GM23338 (cell line): Measurements from ENCODE around the gene OSCAR. TPM values are rescaled to one million over a fixed set of nuclear protein-coding genes. Genes with fewer than 3 reads are reported as not detected.

Experiments
- ATAC-seq: fragments of 200-7000 bp; cut with Tn5 transposase; 3 replicates; pipeline ENCODE4 v1.9.1; 2020
- DNase-seq: peaks from one replicate; pipeline ENCODE4 v3.0.0-alpha.2; 2015; ENCODE audit warnings: low spot score
- H2AFZ ChIP-seq: fragments of 200-600 bp; sonication (generic); 2 replicates; pipeline ENCODE4 v1.8.0; 2016; ENCODE audit warnings: antibody characterized with exemption, mild to moderate bottlenecking, moderate library complexity
- H3F3A ChIP-seq: fragments of 200-600 bp; sonication (generic); replicated peaks from 2 replicates; pipeline ENCODE4 v1.8.0; 2017; ENCODE audit warnings: antibody characterized with exemption, mixed run types, low read depth
- H3K27ac ChIP-seq: fragments of 200-600 bp; sonication (generic); 2 replicates; pipeline ENCODE4 v1.6.1; 2016; ENCODE audit warnings: low read depth
- H3K27me3 ChIP-seq: fragments of 200-600 bp; sonication (generic); 2 replicates; pipeline ENCODE4 v1.8.0; 2016; ENCODE audit warnings: mild to moderate bottlenecking, mixed run types, moderate library complexity; ENCODE audit not compliant: insufficient read depth
- H3K36me3 ChIP-seq: fragments of 200-600 bp; sonication (generic); 2 replicates; pipeline ENCODE4 v1.8.0; 2016; ENCODE audit warnings: mild to moderate bottlenecking; ENCODE audit not compliant: insufficient read depth
- H3K4me1 ChIP-seq: fragments of 200-600 bp; sonication (generic); 2 replicates; pipeline ENCODE4 v1.8.0; 2016; ENCODE audit warnings: mild to moderate bottlenecking, moderate library complexity; ENCODE audit not compliant: insufficient read depth
- H3K4me2 ChIP-seq: fragments of 200-600 bp; sonication (generic); 2 replicates; pipeline ENCODE4 v1.7.1; 2017; ENCODE audit warnings: mixed run types
- H3K4me3 ChIP-seq: fragments of 200-600 bp; sonication (generic); 2 replicates; pipeline ENCODE4 v1.6.1; 2016; ENCODE audit warnings: mixed run types
- H3K79me2 ChIP-seq: fragments of 200-600 bp; sonication (generic); replicated peaks from 2 replicates; pipeline ENCODE4 v1.8.0; 2017; ENCODE audit warnings: mild to moderate bottlenecking; ENCODE audit not compliant: insufficient read depth
- H3K9me2 ChIP-seq: fragments of 200-600 bp; sonication (generic); 2 replicates; pipeline ENCODE4 v1.8.0; 2017; ENCODE audit not compliant: insufficient read depth
- H4K20me1 ChIP-seq: fragments of 200-600 bp; sonication (generic); replicated peaks from 2 replicates; pipeline ENCODE4 v1.8.0; 2017; ENCODE audit warnings: mild to moderate bottlenecking; ENCODE audit not compliant: insufficient read depth
- H3K27ac Mint-ChIP-seq: 2 replicates; pipeline ENCODE4 v1.8.0; 2020; ENCODE audit warnings: inconsistent platforms, mild to moderate bottlenecking, moderate library complexity, mixed read lengths
- H3K27me3 Mint-ChIP-seq: 3 replicates; pipeline ENCODE4 v1.8.0; 2022; ENCODE audit warnings: low read depth, mild to moderate bottlenecking, moderate library complexity, mixed read lengths, inconsistent platforms; ENCODE audit not compliant: insufficient read depth, poor library complexity
- H3K36me3 Mint-ChIP-seq: 3 replicates; pipeline ENCODE4 v1.8.0; 2021; ENCODE audit warnings: low read depth, mild to moderate bottlenecking, inconsistent platforms, moderate library complexity, mixed read lengths
- H3K4me1 Mint-ChIP-seq: 3 replicates; pipeline ENCODE4 v1.8.0; 2020; ENCODE audit warnings: mild to moderate bottlenecking, inconsistent platforms, mixed read lengths
- H3K4me3 Mint-ChIP-seq: 3 replicates; pipeline ENCODE4 v1.8.0; 2021; ENCODE audit warnings: moderate library complexity, mild to moderate bottlenecking, inconsistent platforms, mixed read lengths
- H3K9me3 Mint-ChIP-seq: 3 replicates; pipeline ENCODE4 v1.8.0; 2020; ENCODE audit warnings: moderate library complexity, mild to moderate bottlenecking, inconsistent platforms, mixed read lengths
- CREB1 ChIP-seq: fragments of 250-450 bp; sonication (Bioruptor Pico); IDR thresholded peaks from 2 replicates; pipeline ENCODE4 v1.5.0; 2020; ENCODE audit warnings: low read depth, mild to moderate bottlenecking, moderate library complexity
- EZH2 ChIP-seq: fragments of 200-600 bp; sonication (generic); IDR thresholded peaks from one replicate; pipeline ENCODE4 v1.8.0; 2017; ENCODE audit warnings: antibody characterized with exemption, mild to moderate bottlenecking, low read depth; ENCODE audit not compliant: unreplicated experiment
- EZH2phosphoT487 ChIP-seq: fragments of 200-600 bp; sonication (generic); IDR thresholded peaks from one replicate; pipeline ENCODE4 v1.8.1; 2018; ENCODE audit warnings: antibody characterized with exemption; ENCODE audit not compliant: unreplicated experiment
- JUNB ChIP-seq: IDR thresholded peaks from one replicate; pipeline ENCODE4 v1.6.1; 2016; ENCODE audit warnings: antibody characterized with exemption; ENCODE audit not compliant: unreplicated experiment
- NANOG ChIP-seq: IDR thresholded peaks from 2 replicates; pipeline ENCODE4 v1.6.1; 2016; ENCODE audit warnings: antibody characterized with exemption, borderline replicate concordance
- POLR2AphosphoS5 ChIP-seq: IDR thresholded peaks from 2 replicates; pipeline ENCODE4 v1.6.1; 2016; ENCODE audit warnings: antibody characterized with exemption, low read depth
- STAT1 ChIP-seq: IDR thresholded peaks from one replicate; pipeline ENCODE4 v1.6.1; 2016; ENCODE audit warnings: antibody characterized with exemption; ENCODE audit not compliant: unreplicated experiment
- ZNF114 ChIP-seq: fragments of 250-450 bp; sonication (Bioruptor Pico); IDR thresholded peaks from 2 replicates; pipeline ENCODE4 v1.5.0; 2020; ENCODE audit warnings: mild to moderate bottlenecking, moderate library complexity
- ZNF331 ChIP-seq: fragments of 250-450 bp; sonication (Bioruptor Pico); IDR thresholded peaks from 2 replicates; pipeline ENCODE4 v1.5.0; 2020; ENCODE audit warnings: low read depth, mild to moderate bottlenecking, moderate library complexity
- polyA plus RNA-seq: library from polyadenylated mRNA; unstranded; fragments of >200 nt; fragmentation: Nextera tagmentation; extraction: Ambion mirVana; gene quantifications from 2 replicates; pipeline ENCODE4 v1.2.1, GENCODE V29; 2016
- total RNA-seq: library from RNA; depleted of rRNA; stranded (reverse); fragments of >200 nt; shearing (Covaris generic); gene quantifications from 2 replicates; pipeline ENCODE4 v1.2.3, GENCODE V29; 2014
- TF ChIP-seq, protein P1 (sequence below): fragments of 250-450 bp; sonication (Bioruptor Pico); IDR thresholded peaks from 2 replicates; pipeline ENCODE4 v1.5.0; 2020; ENCODE audit warnings: mild to moderate bottlenecking, moderate library complexity
- TF ChIP-seq, protein P2 (sequence below), 2 experiments: fragments of 200-600 bp in 1 of 2; sonication (generic) in 1 of 2; conservative IDR thresholded peaks; 2 replicates each; pipeline versions ENCODE4 v1.5.1 to v1.6.1; 2016 to 2017; ENCODE audit warnings: antibody characterized with exemption in 2 of 2, low read depth in 2 of 2, mild to moderate bottlenecking in 2 of 2, moderate library complexity in 1 of 2
- TF ChIP-seq, protein P3 (sequence below): IDR thresholded peaks from one replicate; pipeline ENCODE4 v1.6.1; 2018; ENCODE audit warnings: antibody characterized with exemption; ENCODE audit not compliant: unreplicated experiment
- TF ChIP-seq, protein P4 (sequence below): IDR thresholded peaks from 2 replicates; pipeline ENCODE4 v1.6.1; 2016; ENCODE audit warnings: antibody characterized with exemption

Gene OSCAR
- total and polyA plus RNA-seq, 2 experiments from 2014 or later: 0.31 to 1.6 TPM

DNA sequence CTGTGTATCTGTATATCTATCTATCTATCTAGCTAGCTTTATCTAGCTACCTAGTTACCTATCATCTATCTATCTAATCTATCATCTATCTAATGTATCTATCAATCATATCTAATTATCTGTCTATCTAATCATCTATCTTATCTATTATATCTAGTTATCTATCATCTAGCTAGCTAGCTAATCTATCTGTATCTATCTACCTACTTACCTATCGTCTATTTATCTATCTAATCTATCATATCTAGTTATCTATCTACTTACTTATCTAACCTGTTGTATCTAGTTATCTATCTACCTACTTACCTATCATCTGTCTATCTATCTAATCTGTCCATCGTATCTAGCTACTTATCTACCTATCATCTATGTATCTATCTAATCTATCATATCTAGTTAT, 54.8 kb downstream of the OSCAR start:
- H3K36me3 ChIP-seq: no peaks in the 10 kb centered on the region
- Mint-ChIP-seq H3K9me3 (no peaks in the 10 kb centered on the region), H3K36me3 (no peaks in the 10 kb centered on the region), H3K4me1 (peaks cover 7% of the 10 kb centered on the region; the same call in 2 of the 3 replicates), H3K27ac (no peak overlapping the region), H3K27me3 (peaks cover 7% of the 10 kb centered on the region), H3K4me3 (no peak overlapping the region)
- ATAC-seq (no peak), DNase-seq (no peak)
- peaks cover 5% of the 10 kb centered on the region; the same call in 1 of the 2 replicates for H3K4me1 ChIP-seq
- no peaks in the 10 kb centered on the region for H4K20me1 ChIP-seq
- H3K4me3 ChIP-seq: no peak overlapping the region
- peaks cover 9% of the 10 kb centered on the region; the same call in 1 of the 2 replicates for H3K27me3 ChIP-seq
- TF ChIP-seq, protein P1, sequence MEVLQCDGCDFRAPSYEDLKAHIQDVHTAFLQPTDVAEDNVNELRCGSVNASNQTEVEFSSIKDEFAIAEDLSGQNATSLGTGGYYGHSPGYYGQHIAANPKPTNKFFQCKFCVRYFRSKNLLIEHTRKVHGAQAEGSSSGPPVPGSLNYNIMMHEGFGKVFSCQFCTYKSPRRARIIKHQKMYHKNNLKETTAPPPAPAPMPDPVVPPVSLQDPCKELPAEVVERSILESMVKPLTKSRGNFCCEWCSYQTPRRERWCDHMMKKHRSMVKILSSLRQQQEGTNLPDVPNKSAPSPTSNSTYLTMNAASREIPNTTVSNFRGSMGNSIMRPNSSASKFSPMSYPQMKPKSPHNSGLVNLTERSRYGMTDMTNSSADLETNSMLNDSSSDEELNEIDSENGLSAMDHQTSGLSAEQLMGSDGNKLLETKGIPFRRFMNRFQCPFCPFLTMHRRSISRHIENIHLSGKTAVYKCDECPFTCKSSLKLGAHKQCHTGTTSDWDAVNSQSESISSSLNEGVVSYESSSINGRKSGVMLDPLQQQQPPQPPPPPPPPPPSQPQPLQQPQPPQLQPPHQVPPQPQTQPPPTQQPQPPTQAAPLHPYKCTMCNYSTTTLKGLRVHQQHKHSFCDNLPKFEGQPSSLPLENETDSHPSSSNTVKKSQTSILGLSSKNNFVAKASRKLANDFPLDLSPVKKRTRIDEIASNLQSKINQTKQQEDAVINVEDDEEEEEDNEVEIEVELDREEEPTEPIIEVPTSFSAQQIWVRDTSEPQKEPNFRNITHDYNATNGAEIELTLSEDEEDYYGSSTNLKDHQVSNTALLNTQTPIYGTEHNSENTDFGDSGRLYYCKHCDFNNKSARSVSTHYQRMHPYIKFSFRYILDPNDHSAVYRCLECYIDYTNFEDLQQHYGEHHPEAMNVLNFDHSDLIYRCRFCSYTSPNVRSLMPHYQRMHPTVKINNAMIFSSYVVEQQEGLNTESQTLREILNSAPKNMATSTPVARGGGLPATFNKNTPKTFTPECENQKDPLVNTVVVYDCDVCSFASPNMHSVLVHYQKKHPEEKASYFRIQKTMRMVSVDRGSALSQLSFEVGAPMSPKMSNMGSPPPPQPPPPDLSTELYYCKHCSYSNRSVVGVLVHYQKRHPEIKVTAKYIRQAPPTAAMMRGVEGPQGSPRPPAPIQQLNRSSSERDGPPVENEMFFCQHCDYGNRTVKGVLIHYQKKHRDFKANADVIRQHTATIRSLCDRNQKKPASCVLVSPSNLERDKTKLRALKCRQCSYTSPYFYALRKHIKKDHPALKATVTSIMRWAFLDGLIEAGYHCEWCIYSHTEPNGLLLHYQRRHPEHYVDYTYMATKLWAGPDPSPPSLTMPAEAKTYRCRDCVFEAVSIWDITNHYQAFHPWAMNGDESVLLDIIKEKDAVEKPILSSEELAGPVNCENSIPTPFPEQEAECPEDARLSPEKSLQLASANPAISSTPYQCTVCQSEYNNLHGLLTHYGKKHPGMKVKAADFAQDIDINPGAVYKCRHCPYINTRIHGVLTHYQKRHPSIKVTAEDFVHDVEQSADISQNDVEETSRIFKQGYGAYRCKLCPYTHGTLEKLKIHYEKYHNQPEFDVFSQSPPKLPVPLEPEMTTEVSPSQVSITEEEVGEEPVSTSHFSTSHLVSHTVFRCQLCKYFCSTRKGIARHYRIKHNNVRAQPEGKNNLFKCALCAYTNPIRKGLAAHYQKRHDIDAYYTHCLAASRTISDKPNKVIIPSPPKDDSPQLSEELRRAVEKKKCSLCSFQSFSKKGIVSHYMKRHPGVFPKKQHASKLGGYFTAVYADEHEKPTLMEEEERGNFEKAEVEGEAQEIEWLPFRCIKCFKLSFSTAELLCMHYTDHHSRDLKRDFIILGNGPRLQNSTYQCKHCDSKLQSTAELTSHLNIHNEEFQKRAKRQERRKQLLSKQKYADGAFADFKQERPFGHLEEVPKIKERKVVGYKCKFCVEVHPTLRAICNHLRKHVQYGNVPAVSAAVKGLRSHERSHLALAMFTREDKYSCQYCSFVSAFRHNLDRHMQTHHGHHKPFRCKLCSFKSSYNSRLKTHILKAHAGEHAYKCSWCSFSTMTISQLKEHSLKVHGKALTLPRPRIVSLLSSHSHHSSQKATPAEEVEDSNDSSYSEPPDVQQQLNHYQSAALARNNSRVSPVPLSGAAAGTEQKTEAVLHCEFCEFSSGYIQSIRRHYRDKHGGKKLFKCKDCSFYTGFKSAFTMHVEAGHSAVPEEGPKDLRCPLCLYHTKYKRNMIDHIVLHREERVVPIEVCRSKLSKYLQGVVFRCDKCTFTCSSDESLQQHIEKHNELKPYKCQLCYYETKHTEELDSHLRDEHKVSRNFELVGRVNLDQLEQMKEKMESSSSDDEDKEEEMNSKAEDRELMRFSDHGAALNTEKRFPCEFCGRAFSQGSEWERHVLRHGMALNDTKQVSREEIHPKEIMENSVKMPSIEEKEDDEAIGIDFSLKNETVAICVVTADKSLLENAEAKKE: no peak
- TF ChIP-seq ZNF114 (CRISPR knock-in tag) (no peak), ZNF331 (CRISPR knock-in tag) (no peak), JUNB (no peak), NANOG (no peak), EZH2phosphoT487 (no peak), CREB1 (CRISPR knock-in tag) (no peak), POLR2AphosphoS5 (no peak), STAT1 (no peak), EZH2 (no peak)
- TF ChIP-seq, protein P2, sequence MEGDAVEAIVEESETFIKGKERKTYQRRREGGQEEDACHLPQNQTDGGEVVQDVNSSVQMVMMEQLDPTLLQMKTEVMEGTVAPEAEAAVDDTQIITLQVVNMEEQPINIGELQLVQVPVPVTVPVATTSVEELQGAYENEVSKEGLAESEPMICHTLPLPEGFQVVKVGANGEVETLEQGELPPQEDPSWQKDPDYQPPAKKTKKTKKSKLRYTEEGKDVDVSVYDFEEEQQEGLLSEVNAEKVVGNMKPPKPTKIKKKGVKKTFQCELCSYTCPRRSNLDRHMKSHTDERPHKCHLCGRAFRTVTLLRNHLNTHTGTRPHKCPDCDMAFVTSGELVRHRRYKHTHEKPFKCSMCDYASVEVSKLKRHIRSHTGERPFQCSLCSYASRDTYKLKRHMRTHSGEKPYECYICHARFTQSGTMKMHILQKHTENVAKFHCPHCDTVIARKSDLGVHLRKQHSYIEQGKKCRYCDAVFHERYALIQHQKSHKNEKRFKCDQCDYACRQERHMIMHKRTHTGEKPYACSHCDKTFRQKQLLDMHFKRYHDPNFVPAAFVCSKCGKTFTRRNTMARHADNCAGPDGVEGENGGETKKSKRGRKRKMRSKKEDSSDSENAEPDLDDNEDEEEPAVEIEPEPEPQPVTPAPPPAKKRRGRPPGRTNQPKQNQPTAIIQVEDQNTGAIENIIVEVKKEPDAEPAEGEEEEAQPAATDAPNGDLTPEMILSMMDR (conservative IDR thresholded peaks at IDR 0.05; ENCODE audit: low read depth in 2 of 2): no peak
- TF ChIP-seq, protein P3, sequence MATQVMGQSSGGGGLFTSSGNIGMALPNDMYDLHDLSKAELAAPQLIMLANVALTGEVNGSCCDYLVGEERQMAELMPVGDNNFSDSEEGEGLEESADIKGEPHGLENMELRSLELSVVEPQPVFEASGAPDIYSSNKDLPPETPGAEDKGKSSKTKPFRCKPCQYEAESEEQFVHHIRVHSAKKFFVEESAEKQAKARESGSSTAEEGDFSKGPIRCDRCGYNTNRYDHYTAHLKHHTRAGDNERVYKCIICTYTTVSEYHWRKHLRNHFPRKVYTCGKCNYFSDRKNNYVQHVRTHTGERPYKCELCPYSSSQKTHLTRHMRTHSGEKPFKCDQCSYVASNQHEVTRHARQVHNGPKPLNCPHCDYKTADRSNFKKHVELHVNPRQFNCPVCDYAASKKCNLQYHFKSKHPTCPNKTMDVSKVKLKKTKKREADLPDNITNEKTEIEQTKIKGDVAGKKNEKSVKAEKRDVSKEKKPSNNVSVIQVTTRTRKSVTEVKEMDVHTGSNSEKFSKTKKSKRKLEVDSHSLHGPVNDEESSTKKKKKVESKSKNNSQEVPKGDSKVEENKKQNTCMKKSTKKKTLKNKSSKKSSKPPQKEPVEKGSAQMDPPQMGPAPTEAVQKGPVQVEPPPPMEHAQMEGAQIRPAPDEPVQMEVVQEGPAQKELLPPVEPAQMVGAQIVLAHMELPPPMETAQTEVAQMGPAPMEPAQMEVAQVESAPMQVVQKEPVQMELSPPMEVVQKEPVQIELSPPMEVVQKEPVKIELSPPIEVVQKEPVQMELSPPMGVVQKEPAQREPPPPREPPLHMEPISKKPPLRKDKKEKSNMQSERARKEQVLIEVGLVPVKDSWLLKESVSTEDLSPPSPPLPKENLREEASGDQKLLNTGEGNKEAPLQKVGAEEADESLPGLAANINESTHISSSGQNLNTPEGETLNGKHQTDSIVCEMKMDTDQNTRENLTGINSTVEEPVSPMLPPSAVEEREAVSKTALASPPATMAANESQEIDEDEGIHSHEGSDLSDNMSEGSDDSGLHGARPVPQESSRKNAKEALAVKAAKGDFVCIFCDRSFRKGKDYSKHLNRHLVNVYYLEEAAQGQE: no peak
- TF ChIP-seq, protein P4, sequence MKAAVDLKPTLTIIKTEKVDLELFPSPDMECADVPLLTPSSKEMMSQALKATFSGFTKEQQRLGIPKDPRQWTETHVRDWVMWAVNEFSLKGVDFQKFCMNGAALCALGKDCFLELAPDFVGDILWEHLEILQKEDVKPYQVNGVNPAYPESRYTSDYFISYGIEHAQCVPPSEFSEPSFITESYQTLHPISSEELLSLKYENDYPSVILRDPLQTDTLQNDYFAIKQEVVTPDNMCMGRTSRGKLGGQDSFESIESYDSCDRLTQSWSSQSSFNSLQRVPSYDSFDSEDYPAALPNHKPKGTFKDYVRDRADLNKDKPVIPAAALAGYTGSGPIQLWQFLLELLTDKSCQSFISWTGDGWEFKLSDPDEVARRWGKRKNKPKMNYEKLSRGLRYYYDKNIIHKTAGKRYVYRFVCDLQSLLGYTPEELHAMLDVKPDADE: no peak
- H3K4me2 ChIP-seq: no peak overlapping the region
- no peak overlapping the region for H2AFZ ChIP-seq
- no peaks in the 10 kb centered on the region for H3K79me2 ChIP-seq
- H3K27ac ChIP-seq: no peak overlapping the region
- H3F3A ChIP-seq: 0 out of 2 replicates have a peak, but pooled peaks cover 3% of the 10 kb centered on the region
- no peaks in the 10 kb centered on the region for H3K9me2 ChIP-seq
